Measurements from ENCODE around the gene DCLRE1A.

DCLRE1A gene

DNA sequence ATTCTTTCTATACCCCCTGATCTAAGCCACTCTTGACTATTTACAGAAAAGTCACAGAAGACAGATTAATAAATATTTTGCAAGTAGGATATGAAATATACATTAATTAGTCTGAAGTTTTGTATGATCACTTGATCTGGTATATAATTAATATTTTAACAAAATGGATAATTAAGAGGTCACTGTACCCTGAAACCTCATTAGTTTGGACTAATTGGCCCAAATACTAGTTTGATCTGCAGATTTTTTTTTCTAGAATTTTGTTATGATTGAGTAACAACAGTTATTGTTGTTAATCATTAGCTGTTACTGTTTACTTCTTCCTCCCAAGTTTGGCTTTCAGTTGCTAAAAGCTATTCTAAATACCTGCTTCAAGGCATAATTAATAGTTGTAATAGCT is 3.3 kb upstream of the DCLRE1A start:
- TF ChIP-seq, protein P1, sequence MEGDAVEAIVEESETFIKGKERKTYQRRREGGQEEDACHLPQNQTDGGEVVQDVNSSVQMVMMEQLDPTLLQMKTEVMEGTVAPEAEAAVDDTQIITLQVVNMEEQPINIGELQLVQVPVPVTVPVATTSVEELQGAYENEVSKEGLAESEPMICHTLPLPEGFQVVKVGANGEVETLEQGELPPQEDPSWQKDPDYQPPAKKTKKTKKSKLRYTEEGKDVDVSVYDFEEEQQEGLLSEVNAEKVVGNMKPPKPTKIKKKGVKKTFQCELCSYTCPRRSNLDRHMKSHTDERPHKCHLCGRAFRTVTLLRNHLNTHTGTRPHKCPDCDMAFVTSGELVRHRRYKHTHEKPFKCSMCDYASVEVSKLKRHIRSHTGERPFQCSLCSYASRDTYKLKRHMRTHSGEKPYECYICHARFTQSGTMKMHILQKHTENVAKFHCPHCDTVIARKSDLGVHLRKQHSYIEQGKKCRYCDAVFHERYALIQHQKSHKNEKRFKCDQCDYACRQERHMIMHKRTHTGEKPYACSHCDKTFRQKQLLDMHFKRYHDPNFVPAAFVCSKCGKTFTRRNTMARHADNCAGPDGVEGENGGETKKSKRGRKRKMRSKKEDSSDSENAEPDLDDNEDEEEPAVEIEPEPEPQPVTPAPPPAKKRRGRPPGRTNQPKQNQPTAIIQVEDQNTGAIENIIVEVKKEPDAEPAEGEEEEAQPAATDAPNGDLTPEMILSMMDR (IDR thresholded peaks at IDR 0.05; ENCODE audit: insufficient read depth, low read length, poor library complexity, severe bottlenecking), result no peak
- DNase-seq (ENCODE audit: extremely low read depth, insufficient read length), result no peak
- Histone ChIP-seq H3K36me3 (ENCODE audit: control insufficient read depth, insufficient read depth, low read length) (peaks cover 1% of the 10 kb centered on the region), H3K27me3 (replicated peaks; ENCODE audit: control insufficient read depth, insufficient read depth, low read length) (no peaks in the 10 kb centered on the region), H3K4me3 (replicated peaks; ENCODE audit: low read depth, low read length) (peak overlapping the region; percentile 19; the same call in 1 of the 2 replicates)

DNA sequence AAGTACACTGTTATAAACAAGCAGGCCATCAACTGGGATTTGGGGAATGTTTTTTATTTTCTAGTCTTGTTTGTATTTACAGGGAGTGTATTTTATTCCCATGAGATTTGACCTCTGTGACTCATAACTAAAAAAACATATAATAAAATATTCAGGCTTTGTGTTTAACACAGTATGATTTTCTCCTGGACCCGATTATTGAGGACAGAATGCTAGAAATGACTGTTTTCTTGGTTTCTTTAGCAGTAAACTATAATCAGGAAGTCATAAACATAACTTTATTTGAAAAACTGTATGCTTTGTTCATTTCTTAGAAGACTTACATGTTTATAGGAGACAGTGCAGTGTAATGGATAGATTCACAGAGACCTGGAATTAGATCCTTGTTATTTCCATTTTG is 2.7 kb upstream of the DCLRE1A start:
- H3K4me3 ChIP-seq (replicated peaks; ENCODE audit: low read depth, low read length), result peak overlapping the region; percentile 91
- H3K27me3 ChIP-seq (replicated peaks; ENCODE audit: control insufficient read depth, insufficient read depth, low read length), result no peaks in the 10 kb centered on the region
- peaks cover 1% of the 10 kb centered on the region for H3K36me3 ChIP-seq (ENCODE audit: control insufficient read depth, insufficient read depth, low read length)
- TF ChIP-seq, protein P1 (IDR thresholded peaks at IDR 0.05; ENCODE audit: insufficient read depth, low read length, poor library complexity, severe bottlenecking), result no peak
- peak; percentile 30 for DNase-seq (ENCODE audit: extremely low read depth, insufficient read length)

DNA sequence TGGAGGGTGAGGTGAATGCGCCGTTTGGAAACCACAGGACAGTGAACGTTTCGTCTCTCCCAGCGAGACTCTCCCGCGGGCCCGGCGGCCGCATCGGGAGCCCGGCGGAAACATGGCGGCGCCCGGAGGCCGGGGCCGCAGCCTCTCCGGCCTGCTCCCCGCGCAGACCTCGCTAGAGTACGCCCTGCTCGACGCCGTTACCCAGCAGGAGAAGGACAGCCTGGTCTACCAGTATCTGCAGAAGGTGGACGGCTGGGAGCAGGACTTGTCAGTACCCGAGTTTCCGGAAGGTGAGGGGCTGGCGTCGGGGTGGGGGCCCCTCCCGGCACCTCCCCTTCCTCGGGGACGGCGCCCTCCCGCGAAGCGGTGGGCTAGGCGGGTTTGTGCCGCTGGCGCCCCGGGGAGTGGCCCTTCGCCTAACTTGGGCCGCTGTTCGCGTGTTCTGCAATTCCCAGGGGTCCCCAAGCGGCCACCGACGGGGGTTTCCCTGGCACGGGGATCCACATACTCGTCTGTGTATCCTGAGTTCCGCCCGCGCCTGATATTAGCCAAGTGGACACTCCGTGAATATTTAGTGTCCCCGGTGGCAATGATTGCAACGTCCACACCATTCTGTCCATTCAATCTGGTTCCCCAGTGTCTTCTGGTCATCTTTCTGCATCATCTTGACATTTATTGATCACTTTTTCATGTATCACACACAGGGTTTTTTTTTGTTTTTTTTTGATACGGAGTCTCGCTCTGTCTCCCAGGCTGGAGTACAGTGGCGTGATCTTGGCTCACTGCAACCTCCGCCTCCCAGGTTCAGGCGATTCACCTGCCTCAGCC is 1.1 kb upstream of the DCLRE1A start:
- peak; percentile 81 for DNase-seq (ENCODE audit: extremely low read depth, insufficient read length)
- Histone ChIP-seq H3K27me3 (replicated peaks; ENCODE audit: control insufficient read depth, insufficient read depth, low read length) (no peaks in the 10 kb centered on the region), H3K36me3 (ENCODE audit: control insufficient read depth, insufficient read depth, low read length) (no peaks in the 10 kb centered on the region), H3K4me3 (replicated peaks; ENCODE audit: low read depth, low read length) (peak overlapping the region; percentile 91)
- TF ChIP-seq, protein P1 (IDR thresholded peaks at IDR 0.05; ENCODE audit: insufficient read depth, low read length, poor library complexity, severe bottlenecking), result no peak

DNA sequence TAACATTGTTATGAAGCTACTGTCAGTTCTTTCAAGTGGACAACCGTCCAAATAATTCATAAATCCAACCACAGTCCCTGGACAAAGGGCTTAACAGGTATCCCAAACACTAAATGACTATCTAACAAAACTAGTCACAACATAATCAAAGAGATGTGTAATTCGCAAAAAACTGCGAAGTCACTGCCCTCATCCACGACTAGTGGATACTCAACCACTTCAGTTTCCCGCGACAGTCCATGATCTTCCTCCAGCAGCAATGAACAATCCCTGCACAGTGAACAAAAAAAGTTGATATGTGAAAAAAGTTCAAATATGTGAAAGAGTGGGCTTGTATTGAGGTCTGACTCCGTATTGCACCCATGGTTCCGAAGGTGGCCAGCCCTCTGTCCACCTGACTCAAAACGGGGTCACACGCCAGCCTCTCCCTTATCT is 287 bp downstream of the DCLRE1A start:
- Histone ChIP-seq H3K36me3 (ENCODE audit: control insufficient read depth, insufficient read depth, low read length) (no peaks in the 10 kb centered on the region), H3K27me3 (replicated peaks; ENCODE audit: control insufficient read depth, insufficient read depth, low read length) (no peaks in the 10 kb centered on the region), H3K4me3 (replicated peaks; ENCODE audit: low read depth, low read length) (peak overlapping the region; percentile 91)
- TF ChIP-seq, protein P1 (IDR thresholded peaks at IDR 0.05; ENCODE audit: insufficient read depth, low read length, poor library complexity, severe bottlenecking), result no peak
- no peak for DNase-seq (ENCODE audit: extremely low read depth, insufficient read length)

DNA sequence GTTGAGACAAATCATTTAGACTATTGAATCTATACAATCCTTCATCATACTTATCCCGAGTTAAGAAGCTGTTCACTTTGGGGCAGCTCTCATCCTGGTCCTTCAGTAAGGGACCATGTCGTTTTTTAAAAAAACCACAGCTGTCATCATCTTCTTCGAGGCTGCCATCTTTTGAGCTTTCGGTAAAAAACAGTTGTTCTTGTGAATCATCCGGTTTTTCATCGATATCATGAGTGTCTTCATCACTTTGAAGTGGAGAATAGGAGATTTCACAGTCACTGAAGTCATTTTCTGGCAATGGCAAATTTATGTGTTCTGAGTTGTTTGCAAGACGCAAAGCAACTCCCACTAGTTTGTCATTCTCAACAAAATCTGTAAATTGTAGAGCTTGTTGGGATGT is 3.9 kb downstream of the DCLRE1A start:
- Histone ChIP-seq H3K27me3 (replicated peaks; ENCODE audit: control insufficient read depth, insufficient read depth, low read length) (no peaks in the 10 kb centered on the region), H3K4me3 (replicated peaks; ENCODE audit: low read depth, low read length) (no peak overlapping the region), H3K36me3 (ENCODE audit: control insufficient read depth, insufficient read depth, low read length) (no peaks in the 10 kb centered on the region)
- TF ChIP-seq, protein P1 (IDR thresholded peaks at IDR 0.05; ENCODE audit: insufficient read depth, low read length, poor library complexity, severe bottlenecking), result no peak
- no peak for DNase-seq (ENCODE audit: extremely low read depth, insufficient read length)
